GM12801 (cell line): ENCODE data around the gene FLT1.

ENCODE experiments used
- TF ChIP-seq, protein P1 (sequence below): IDR thresholded peaks from one replicate; pipeline ENCODE4 v1.5.1; 2011; ENCODE audit warnings: control low read depth; ENCODE audit not compliant: insufficient read length; ENCODE audit errors: extremely low read depth

FLT1 gene

DNA sequence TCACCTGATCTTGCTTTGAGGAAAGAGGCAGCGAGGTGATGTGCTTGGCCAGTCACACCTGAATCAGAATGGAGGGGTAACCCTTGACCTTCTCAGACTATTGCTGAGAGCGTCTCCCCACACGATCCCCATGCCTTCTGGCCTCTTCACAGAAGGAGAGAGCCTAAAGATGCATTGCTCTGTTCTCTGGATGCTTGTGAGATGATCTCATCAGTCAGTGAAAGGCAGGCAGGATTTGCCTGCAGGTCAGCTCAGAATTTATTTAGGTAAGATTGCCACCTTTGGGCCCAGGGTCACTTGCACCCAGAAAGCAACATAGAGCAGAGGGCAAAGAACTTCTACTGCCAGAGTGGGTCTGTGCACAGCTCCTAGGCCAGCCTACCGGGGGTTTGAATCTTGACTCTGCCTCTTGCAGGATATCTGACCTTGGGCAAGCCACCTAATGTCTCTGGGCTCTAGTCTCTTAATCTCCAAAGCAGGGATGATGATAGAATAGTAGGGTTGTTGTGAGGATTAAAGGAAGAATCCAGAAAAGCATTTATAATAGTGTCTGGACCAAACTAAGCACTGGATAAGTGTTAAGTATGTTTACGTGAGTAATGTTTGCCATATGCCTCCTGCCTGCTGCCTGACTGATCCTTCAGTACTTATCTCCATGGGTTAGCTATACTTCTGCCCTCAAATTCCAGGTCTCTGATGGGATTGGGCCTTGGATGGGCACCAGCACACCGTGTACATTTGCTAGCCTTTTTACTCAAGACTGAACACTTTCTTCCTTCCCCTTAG, 8.4 kb upstream of the FLT1 start:
- TF ChIP-seq, protein P1, sequence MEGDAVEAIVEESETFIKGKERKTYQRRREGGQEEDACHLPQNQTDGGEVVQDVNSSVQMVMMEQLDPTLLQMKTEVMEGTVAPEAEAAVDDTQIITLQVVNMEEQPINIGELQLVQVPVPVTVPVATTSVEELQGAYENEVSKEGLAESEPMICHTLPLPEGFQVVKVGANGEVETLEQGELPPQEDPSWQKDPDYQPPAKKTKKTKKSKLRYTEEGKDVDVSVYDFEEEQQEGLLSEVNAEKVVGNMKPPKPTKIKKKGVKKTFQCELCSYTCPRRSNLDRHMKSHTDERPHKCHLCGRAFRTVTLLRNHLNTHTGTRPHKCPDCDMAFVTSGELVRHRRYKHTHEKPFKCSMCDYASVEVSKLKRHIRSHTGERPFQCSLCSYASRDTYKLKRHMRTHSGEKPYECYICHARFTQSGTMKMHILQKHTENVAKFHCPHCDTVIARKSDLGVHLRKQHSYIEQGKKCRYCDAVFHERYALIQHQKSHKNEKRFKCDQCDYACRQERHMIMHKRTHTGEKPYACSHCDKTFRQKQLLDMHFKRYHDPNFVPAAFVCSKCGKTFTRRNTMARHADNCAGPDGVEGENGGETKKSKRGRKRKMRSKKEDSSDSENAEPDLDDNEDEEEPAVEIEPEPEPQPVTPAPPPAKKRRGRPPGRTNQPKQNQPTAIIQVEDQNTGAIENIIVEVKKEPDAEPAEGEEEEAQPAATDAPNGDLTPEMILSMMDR: no peak

DNA sequence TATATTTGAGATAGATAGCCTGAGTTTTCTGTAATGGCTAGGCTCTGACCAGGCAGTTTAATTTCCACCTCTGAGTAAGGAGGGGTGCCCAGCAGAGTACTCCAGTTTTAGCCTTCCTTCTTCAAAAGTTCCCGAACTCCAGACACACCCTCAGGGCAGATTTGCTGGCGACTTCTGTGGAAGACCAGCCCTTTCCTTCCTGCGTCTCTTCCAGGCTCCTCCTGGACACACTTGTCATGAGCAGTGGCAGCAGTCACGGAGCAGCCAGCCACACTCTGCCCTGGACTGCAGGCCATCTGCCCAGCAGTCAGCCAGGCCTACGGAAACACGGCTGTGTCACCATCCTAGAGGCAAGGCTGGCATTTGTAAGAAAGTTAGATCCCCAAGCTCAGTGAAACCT, 6.6 kb upstream of the FLT1 start:
- TF ChIP-seq, protein P1: no peak

DNA sequence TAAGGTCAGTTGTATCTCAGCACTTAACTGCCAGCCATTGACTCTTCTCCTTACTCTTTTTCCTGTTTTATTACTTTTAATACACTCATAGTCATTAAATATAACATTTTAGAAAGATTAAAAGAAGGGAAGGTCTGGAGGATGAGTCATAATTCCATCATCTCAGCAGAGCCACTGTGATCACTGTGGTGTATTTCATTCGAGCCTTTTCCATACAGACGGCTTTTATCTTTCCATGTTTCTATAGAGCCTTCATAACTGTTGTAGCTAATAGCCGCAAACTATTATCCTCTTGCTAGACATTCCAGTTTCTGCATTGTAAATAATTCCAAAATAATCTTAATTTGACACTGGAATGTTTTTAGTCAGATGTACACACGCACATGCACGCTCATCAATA, 4.7 kb upstream of the FLT1 start:
- TF ChIP-seq, protein P1: no peak

DNA sequence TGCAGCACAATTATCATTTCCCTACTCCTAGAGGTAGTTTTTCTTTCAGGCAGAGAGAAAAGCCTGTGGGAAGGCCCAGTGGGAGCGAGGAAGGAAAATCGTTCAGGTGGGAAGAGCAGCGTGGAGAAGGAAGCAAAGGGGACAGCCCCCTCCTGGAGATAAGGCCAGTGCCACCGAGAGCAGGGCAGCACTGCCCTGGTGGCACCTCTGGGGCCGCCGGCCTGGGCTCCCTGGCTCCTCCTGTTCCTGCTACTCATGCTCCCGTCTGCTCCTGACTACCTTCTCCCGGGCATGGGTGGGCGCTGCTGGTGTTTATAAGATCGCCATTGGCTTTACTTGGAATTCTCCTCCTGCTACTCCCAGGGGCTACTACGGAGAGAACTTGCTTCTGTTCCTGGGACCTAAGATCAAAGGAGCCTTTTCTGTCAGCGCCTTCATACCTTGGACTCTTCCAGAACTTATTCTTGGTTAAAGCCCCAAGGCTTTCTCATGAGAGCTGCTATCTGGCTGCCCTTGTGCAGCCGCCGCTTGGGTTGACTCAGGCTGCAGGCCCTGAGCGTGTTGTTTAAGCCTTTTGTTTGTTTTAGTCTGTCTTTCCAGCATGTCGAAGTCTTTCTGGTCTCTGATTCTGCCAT, 3.7 kb upstream of the FLT1 start:
- TF ChIP-seq, protein P1: no peak

DNA sequence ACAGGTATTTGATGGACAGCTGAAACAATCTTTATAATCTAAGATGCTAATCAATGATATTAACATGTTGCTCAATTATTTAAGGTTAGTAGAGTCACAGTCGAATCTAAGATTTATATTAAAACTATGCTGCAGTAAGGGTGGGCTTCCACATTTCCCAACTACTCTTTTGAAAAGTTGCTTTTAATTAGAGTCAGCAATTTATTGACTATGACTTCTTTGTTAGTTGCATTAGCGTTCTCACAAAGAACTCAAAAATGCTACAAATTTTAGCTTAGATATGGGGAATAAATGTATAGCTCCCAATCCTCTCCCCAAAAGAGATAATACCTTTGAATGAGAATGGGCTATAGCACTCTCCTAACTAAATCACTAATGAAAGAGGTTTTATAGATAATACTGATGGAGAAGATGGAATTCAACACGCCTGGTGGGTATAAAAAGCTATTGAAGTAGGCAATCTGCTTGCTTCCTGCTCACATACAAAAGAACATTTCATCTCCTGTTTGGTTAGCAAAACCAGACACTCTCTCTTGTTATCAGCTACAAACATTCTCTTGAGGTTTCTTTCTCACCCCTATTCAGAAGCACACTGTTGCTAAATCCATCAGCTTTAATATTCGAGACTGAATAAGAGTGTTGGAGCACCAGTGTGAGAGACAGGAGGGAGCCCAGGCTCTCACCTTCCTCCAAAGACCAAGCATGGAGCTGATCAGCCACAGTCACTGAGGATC, 2.4 kb upstream of the FLT1 start:
- TF ChIP-seq, protein P1: no peak

DNA sequence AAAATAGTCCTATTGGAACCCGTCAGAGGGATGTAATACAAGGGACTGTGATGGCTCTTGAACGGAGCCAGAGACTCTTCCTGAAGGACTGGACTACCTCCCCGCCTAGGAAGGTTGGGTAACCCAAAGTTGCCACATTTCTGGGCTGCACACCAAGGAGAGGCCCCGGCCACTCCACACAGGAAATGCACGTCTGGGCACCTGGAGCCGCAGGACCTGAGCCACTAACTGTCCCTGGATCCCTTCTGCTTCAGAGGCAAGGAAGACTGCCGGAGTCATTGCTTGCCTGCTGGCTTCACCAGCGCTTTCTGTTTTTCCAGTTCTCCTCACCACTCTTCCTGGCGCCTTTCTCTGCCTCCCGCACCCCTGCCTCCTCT, 1.2 kb upstream of the FLT1 start:
- TF ChIP-seq, protein P1: no peak

DNA sequence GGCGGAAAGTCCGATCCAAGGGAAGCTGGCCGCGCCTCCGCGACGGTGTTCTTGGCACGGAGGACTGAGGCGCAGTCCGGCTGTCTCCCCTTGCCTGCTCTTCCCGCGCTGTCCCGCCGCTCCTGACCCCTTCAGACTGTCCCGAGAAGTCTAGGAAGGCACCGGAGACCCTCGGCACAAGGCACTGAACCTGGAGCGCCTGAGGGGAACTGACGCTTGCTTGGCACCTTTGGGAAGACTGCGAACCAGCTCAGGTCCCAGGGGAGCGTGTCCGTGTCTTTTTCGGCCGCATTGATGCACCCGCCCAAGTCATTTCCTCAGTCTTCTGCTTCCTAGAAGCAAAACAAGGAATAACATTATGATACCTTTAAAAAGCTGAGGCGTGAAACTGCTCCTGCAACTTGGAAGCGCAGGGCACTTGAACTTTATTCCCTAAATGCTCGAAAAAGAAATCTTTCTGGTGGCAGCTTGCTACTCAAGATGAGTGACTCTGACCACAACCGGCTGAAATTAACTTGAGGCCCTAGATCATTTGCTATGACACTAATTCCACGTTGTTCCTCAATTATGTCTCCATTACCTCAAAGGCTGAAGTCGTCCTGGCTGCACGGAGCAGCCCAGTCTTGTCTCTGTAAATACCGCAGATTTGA, 735 bp upstream of the FLT1 start:
- TF ChIP-seq, protein P1: no peak
